ENCODE data around the gene SLK. TPM values are rescaled to one million over a fixed set of nuclear protein-coding genes. Genes with fewer than 3 reads are reported as not detected.

The SLK gene
- total and polyA plus RNA-seq, 2 donors (not counting 3 experiments of a cell fraction or from before 2014, with no cell fraction given): 4.5 to 36.0 TPM

- H3K79me2 ChIP-seq (ENCODE audit: control insufficient read depth, insufficient read depth, low read length): peaks cover 7% of the 10 kb centered on the region
- no peaks in the 10 kb centered on the region for H3K27me3 ChIP-seq (ENCODE audit: control insufficient read depth in 2 of 2, insufficient read depth in 2 of 2, low read length in 2 of 2)
- ChIA-PET CTCF (interaction anchor here (1.1 kb wide), 1 partner anchor 23 kb away, joined by 3 read pairs; no protein-coding TSS in a partner anchor), POLR2A (no interaction called here)
- peak; percentile 93 for FAIRE-seq
- intact Hi-C loops (cut with micrococcal nuclease): loop anchor here (1.0 to 5.0 kb wide), 5 partner anchors 10 to 203 kb away; partner anchors contain the start of gene SLK
- H3K4me2 ChIP-seq (ENCODE audit: insufficient read depth, low read length): peak within 1 kb of the TSS; percentile 83
- TF ChIP-seq POLR2AphosphoS5 (IDR thresholded peaks at IDR 0.05; ENCODE audit: insufficient read depth, low read depth, low read length) (peak; percentile 97), POLR2A (IDR thresholded peaks at IDR 0.05; ENCODE audit: low read depth, low read length) (peak; percentile 81), JUN (IDR thresholded peaks at IDR 0.05; ENCODE audit: borderline replicate concordance, insufficient read depth, insufficient read length, low read depth) (no peak)
- peak within 1 kb of the TSS; percentile 72 for H3K9ac ChIP-seq (replicated peaks; ENCODE audit: extremely low read depth, insufficient read depth, low read length)
- peak within 1 kb of the TSS; percentile 81 for H2AFZ ChIP-seq (ENCODE audit: low read depth, low read length)
- no peaks in the 10 kb centered on the region for H3K9me3 ChIP-seq (replicated peaks; ENCODE audit: control insufficient read depth, insufficient read depth, low read length)
- peak; percentile 96 for DNase-seq (ENCODE audit: low read depth, low spot score)
- peak within 1 kb of the TSS; percentile 15 to 63 (median 39) for H3K4me3 ChIP-seq (replicated peaks in 1 of 3; ENCODE audit: insufficient read depth in 1 of 3, low read depth in 1 of 3, low read length in 3 of 3)
- H4K20me1 ChIP-seq (replicated peaks; ENCODE audit: control insufficient read depth, extremely low read depth, insufficient read depth, low read length): no peaks in the 10 kb centered on the region
- H3K27ac ChIP-seq (ENCODE audit: insufficient read depth, low read depth, low read length): peak within 1 kb of the TSS; percentile 76
- H3K4me1 ChIP-seq (ENCODE audit: control insufficient read depth, extremely low read depth, insufficient read depth, low read length): peaks cover 36% of the 10 kb centered on the region
- no peaks in the 10 kb centered on the region for H3K36me3 ChIP-seq (ENCODE audit: control insufficient read depth in 2 of 2, extremely low read depth in 1 of 2, insufficient read depth in 2 of 2, low read length in 2 of 2)
- H3K9me1 ChIP-seq (replicated peaks; ENCODE audit: control insufficient read depth, extremely low read depth, insufficient read depth, low read length): no peaks in the 10 kb centered on the region
- dilution Hi-C loops (cut with MboI; ENCODE audit: extremely low pct_ligation_motif_present, low sequenced_read_pairs): no loop called here
- no TSS peak for BruUV-seq (replicated peaks)
These were observed 48.7 kb upstream of the SLK start, which contains the start of gene STN1 for GRCh38 chr10:103918053-103918846. STN1 (minus strand) TSS chr10:103918184; CDS start chr10:103917594, 590 bp downstream.

GRCh38 chr10:103919648-103920025, 47.3 kb upstream of the SLK start:
- intact Hi-C loops (cut with micrococcal nuclease): loop anchor here (2.0 to 5.0 kb wide), 2 partner anchors 103 to 201 kb away; no protein-coding TSS in a partner anchor
- Histone ChIP-seq H3K9ac (replicated peaks; ENCODE audit: extremely low read depth, insufficient read depth, low read length) (no peak overlapping the region), H3K9me3 (replicated peaks; ENCODE audit: control insufficient read depth, insufficient read depth, low read length) (no peaks in the 10 kb centered on the region), H3K36me3 (ENCODE audit: control insufficient read depth in 2 of 2, extremely low read depth in 1 of 2, insufficient read depth in 2 of 2, low read length in 2 of 2) (no peaks in the 10 kb centered on the region), H3K4me3 (replicated peaks in 1 of 3; ENCODE audit: insufficient read depth in 1 of 3, low read depth in 1 of 3, low read length in 3 of 3) (no peak overlapping the region), H3K27ac (ENCODE audit: insufficient read depth, low read depth, low read length) (no peak overlapping the region), H3K4me1 (ENCODE audit: control insufficient read depth, extremely low read depth, insufficient read depth, low read length) (peaks cover 36% of the 10 kb centered on the region), H2AFZ (ENCODE audit: low read depth, low read length) (no peak overlapping the region), H3K9me1 (replicated peaks; ENCODE audit: control insufficient read depth, extremely low read depth, insufficient read depth, low read length) (no peaks in the 10 kb centered on the region), H3K79me2 (ENCODE audit: control insufficient read depth, insufficient read depth, low read length) (peaks cover 7% of the 10 kb centered on the region), H3K27me3 (ENCODE audit: control insufficient read depth in 2 of 2, insufficient read depth in 2 of 2, low read length in 2 of 2) (no peaks in the 10 kb centered on the region), H3K4me2 (ENCODE audit: insufficient read depth, low read length) (no peak overlapping the region), H4K20me1 (replicated peaks; ENCODE audit: control insufficient read depth, extremely low read depth, insufficient read depth, low read length) (no peaks in the 10 kb centered on the region)
- dilution Hi-C loops (cut with MboI; ENCODE audit: extremely low pct_ligation_motif_present, low sequenced_read_pairs): no loop called here
- no peak for DNase-seq (ENCODE audit: low read depth, low spot score)
- no TSS peak for BruUV-seq (replicated peaks)
- CTCF ChIA-PET: no interaction called here
- TF ChIP-seq, protein P1, sequence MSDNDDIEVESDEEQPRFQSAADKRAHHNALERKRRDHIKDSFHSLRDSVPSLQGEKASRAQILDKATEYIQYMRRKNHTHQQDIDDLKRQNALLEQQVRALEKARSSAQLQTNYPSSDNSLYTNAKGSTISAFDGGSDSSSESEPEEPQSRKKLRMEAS (IDR thresholded peaks at IDR 0.05; ENCODE audit: insufficient read depth, insufficient read length): no peak
- TF ChIP-seq, protein P2, sequence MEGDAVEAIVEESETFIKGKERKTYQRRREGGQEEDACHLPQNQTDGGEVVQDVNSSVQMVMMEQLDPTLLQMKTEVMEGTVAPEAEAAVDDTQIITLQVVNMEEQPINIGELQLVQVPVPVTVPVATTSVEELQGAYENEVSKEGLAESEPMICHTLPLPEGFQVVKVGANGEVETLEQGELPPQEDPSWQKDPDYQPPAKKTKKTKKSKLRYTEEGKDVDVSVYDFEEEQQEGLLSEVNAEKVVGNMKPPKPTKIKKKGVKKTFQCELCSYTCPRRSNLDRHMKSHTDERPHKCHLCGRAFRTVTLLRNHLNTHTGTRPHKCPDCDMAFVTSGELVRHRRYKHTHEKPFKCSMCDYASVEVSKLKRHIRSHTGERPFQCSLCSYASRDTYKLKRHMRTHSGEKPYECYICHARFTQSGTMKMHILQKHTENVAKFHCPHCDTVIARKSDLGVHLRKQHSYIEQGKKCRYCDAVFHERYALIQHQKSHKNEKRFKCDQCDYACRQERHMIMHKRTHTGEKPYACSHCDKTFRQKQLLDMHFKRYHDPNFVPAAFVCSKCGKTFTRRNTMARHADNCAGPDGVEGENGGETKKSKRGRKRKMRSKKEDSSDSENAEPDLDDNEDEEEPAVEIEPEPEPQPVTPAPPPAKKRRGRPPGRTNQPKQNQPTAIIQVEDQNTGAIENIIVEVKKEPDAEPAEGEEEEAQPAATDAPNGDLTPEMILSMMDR (IDR thresholded peaks at IDR 0.05; ENCODE audit: extremely low read depth in 1 of 2, insufficient read depth in 1 of 2, low read depth in 1 of 2, low read length in 2 of 2): no peak
- no peak for TF ChIP-seq JUN (IDR thresholded peaks at IDR 0.05; ENCODE audit: borderline replicate concordance, insufficient read depth, insufficient read length, low read depth)
- no peak for TF ChIP-seq MYC (IDR thresholded peaks at IDR 0.05; ENCODE audit: low read depth, low read length)
- TF ChIP-seq POLR2AphosphoS5 (IDR thresholded peaks at IDR 0.05; ENCODE audit: insufficient read depth, low read depth, low read length): no peak
- no peak for TF ChIP-seq EZH2 (IDR thresholded peaks at IDR 0.05; ENCODE audit: borderline replicate concordance, low read depth, low read length, severe bottlenecking)
- no peak for TF ChIP-seq POLR2A (IDR thresholded peaks at IDR 0.05; ENCODE audit: low read depth, low read length)
- TF ChIP-seq GATA2 (IDR thresholded peaks at IDR 0.05; ENCODE audit: insufficient read depth, insufficient read length, low read depth, low read length): no peak
- TF ChIP-seq FOS (IDR thresholded peaks at IDR 0.05; ENCODE audit: borderline replicate concordance, insufficient read depth, low read length): no peak
- no peak for FAIRE-seq
- POLR2A ChIA-PET: no interaction called here

All from endothelial cell of umbilical vein (primary cell).